Caco-2 (cell line): ENCODE measurements around the gene CLTB. TPM values are rescaled to one million over a fixed set of nuclear protein-coding genes. Genes with fewer than 3 reads are reported as not detected.

Source experiments
- BruUV-seq: library from RNA; stranded (reverse); fragments of 400-500 nt; replicated peaks from 2 replicates; lab custom pipeline; 2021; lab: Mats Ljungman, UMichigan
- CTCF ChIA-PET: fragments of 300-600 bp; sonication (Branson Sonifier 250); formaldehyde crosslinking; loops from one replicate; lab custom pipeline; 2022; ENCODE audit warnings: antibody characterized with exemption; lab: Charles Lee
- POLR2A ChIA-PET: fragments of 300-600 bp; sonication (Branson Sonifier 250); formaldehyde crosslinking; loops from one replicate; lab custom pipeline; 2022; ENCODE audit warnings: antibody characterized with exemption; lab: Charles Lee
- DNase-seq, 2 experiments: peaks; one replicate each; pipeline versions ENCODE4 v3.0.0 to v3.0.0-alpha.2; 2020 to 2022
- H3K27me3 ChIP-seq: replicated peaks from 2 replicates; pipeline ENCODE4 v1.6.0; 2011; ENCODE audit warnings: low read length; ENCODE audit not compliant: control insufficient read depth, insufficient read depth
- H3K36me3 ChIP-seq: 2 replicates; pipeline ENCODE4 v1.5.1; 2011; ENCODE audit warnings: low read length; ENCODE audit not compliant: control insufficient read depth, insufficient read depth
- H3K4me1 ChIP-seq: fragments of 250-450 bp; sonication (Bioruptor Pico); 2 replicates; pipeline ENCODE4 v1.5.1; 2020; ENCODE audit warnings: mild to moderate bottlenecking
- H3K4me3 ChIP-seq: 2 replicates; pipeline ENCODE4 v1.5.1; 2011; ENCODE audit warnings: low read depth, mild to moderate bottlenecking, control low read depth, low read length
- H3K9me3 ChIP-seq: fragments of 250-450 bp; sonication (Bioruptor Pico); 2 replicates; pipeline ENCODE4 v1.5.1; 2020; ENCODE audit warnings: mild to moderate bottlenecking, moderate library complexity
- H3K27ac Mint-ChIP-seq: one replicate; pipeline ENCODE4 v1.8.0; 2022; ENCODE audit warnings: mixed read lengths; ENCODE audit not compliant: unreplicated experiment
- H3K27me3 Mint-ChIP-seq: one replicate; pipeline ENCODE4 v1.8.0; 2022; ENCODE audit warnings: mixed read lengths; ENCODE audit not compliant: insufficient read depth, unreplicated experiment
- H3K36me3 Mint-ChIP-seq: one replicate; pipeline ENCODE4 v1.8.0; 2022; ENCODE audit warnings: mild to moderate bottlenecking, mixed read lengths; ENCODE audit not compliant: insufficient read depth, unreplicated experiment
- H3K4me1 Mint-ChIP-seq: one replicate; pipeline ENCODE4 v1.8.0; 2022; ENCODE audit warnings: low read depth, mixed read lengths; ENCODE audit not compliant: unreplicated experiment
- H3K4me3 Mint-ChIP-seq: one replicate; pipeline ENCODE4 v1.8.0; 2022; ENCODE audit warnings: mild to moderate bottlenecking, moderate library complexity, mixed read lengths; ENCODE audit not compliant: unreplicated experiment
- H3K9me3 Mint-ChIP-seq: one replicate; pipeline ENCODE4 v1.8.0; 2022; ENCODE audit warnings: mixed read lengths; ENCODE audit not compliant: unreplicated experiment
- intact Hi-C: fragments of 100-400 bp; cut with micrococcal nuclease; formaldehyde crosslinking; loops from one replicate; pipeline ENCODE4 v1.10.0; 2022; ENCODE audit not compliant: unreplicated experiment
- total RNA-seq: library from RNA; stranded (reverse); gene quantifications from 2 replicates; pipeline ENCODE4 v1.2.3, GENCODE V29; 2022
- TF ChIP-seq, protein P1 (sequence below), 2 experiments: fragments of 200-600 bp in 1 of 2; IDR thresholded peaks; 1 replicate in 1 of 2; 2 replicates in 1 of 2; pipeline versions ENCODE4 v1.5.1 to v1.8.0; 2011 to 2022; ENCODE audit warnings: antibody characterized with exemption in 1 of 2, control low read depth in 1 of 2, inconsistent platforms in 1 of 2, low read depth in 1 of 2, low read length in 1 of 2, mild to moderate bottlenecking in 1 of 2, moderate library complexity in 1 of 2; ENCODE audit not compliant: insufficient read depth in 1 of 2, severe bottlenecking in 1 of 2, unreplicated experiment in 1 of 2

CLTB gene
- total RNA-seq, 1 experiment from 2014 or later = 78.9 TPM

DNA sequence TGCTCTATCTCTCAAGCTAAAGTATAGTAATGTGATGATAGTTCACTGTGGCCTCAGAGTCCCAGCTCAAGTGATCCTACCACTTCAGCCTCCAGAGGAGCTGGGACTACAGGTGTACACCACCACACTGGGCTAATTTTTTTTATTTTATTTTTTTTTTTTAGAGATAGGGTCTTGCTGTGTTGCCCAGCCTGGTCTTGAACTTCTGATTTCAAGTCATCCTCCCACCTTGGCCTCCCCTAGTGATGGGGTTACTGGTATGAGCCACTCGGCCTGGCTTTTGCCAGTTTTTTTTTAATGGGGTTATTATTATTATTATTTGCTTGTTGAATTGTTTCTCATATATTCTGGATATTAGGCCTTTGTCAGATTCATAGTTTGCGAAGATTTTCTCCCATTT is 45.0 kb upstream of the CLTB start:
- Mint-ChIP-seq H3K4me1 (peaks cover 8% of the 10 kb centered on the region), H3K36me3 (peaks cover 48% of the 10 kb centered on the region), H3K9me3 (no peaks in the 10 kb centered on the region), H3K4me3 (no peak overlapping the region), H3K27ac (no peak overlapping the region), H3K27me3 (no peaks in the 10 kb centered on the region)
- H3K4me1 ChIP-seq = peaks cover 9% of the 10 kb centered on the region
- H3K27me3 ChIP-seq = no peaks in the 10 kb centered on the region
- no peaks in the 10 kb centered on the region for H3K9me3 ChIP-seq
- intact Hi-C loops = no loop called here
- H3K36me3 ChIP-seq = no peaks in the 10 kb centered on the region; the same call in 1 of the 2 replicates
- H3K4me3 ChIP-seq = no peak overlapping the region
- TF ChIP-seq, protein P1, sequence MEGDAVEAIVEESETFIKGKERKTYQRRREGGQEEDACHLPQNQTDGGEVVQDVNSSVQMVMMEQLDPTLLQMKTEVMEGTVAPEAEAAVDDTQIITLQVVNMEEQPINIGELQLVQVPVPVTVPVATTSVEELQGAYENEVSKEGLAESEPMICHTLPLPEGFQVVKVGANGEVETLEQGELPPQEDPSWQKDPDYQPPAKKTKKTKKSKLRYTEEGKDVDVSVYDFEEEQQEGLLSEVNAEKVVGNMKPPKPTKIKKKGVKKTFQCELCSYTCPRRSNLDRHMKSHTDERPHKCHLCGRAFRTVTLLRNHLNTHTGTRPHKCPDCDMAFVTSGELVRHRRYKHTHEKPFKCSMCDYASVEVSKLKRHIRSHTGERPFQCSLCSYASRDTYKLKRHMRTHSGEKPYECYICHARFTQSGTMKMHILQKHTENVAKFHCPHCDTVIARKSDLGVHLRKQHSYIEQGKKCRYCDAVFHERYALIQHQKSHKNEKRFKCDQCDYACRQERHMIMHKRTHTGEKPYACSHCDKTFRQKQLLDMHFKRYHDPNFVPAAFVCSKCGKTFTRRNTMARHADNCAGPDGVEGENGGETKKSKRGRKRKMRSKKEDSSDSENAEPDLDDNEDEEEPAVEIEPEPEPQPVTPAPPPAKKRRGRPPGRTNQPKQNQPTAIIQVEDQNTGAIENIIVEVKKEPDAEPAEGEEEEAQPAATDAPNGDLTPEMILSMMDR (IDR thresholded peaks at IDR 0.05; ENCODE audit: insufficient read depth in 1 of 2, low read depth in 1 of 2, low read length in 1 of 2, severe bottlenecking in 1 of 2, unreplicated experiment in 1 of 2) = no peak
- CTCF ChIA-PET = no interaction called here
- no peak for DNase-seq
- POLR2A ChIA-PET = interaction anchor here (0.6 kb wide), 2 partner anchors 131 to 311 kb away, joined by 3 to 6 read pairs; no protein-coding TSS in a partner anchor
- BruUV-seq = no TSS peak

DNA sequence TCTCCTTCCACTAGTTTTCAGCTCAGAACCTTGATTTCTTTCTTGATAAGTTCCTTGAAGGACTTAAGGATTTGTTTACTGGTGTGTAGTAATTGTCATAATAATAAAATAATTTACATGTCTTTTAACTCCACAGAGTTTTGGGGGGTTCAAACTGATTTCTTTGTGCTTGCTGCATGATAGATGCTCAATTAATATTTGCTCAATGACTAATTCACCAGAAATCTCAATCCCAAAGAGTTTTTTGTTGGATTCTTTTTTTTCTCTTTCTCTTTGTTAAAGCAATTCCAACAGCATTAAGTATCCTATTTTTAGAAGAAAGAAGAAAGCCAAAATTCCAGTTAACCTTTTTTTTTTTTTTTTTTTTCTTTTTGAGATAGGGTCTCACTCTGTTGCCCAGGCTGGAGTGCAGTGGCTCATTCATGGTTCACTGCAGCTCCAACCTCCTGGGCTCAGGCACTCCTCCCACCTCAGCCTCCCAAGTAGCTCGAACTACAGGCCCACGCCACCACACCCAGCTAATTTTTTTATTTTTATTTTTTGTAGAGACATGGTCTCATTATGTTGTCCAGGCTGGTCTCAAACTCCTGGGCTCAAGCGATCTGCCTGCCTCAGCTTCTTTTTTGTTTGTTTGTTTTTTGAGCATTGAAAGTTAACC is 42.7 kb upstream of the CLTB start:
- H3K9me3 Mint-ChIP-seq = no peaks in the 10 kb centered on the region

DNA sequence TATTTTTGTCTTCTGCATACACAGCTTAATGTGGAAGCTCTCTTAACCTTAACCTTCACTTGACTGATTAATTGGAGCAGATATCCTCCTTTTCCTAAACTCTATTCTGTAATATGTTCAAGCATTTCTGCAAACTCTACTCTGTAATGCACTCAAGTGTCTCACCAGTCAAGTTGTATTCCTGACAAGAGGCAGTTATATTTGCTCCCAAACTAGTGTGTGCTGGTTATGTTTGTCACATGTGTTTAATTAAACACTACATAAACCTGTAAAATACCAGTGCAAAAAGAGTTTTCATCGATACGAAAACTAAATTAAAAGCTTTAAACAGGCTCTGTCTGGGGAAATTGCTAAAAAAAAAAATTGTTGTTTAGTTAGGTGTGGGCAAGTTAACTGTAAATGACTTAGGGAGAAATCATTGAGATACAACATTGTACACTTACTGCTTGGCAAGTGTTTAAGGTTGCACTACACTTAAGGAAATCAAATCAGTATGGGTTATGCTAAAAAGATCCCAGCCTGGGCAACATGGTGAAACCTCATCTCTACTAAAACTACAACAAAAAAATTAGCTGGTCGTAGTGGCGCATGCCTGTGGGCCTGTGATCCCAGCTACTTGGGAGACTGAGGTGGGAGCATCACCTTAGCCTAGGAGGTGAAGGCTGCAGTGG is 38.5 kb upstream of the CLTB start:
- H3K4me1 ChIP-seq = peaks cover 6% of the 10 kb centered on the region; the same call in 1 of the 2 replicates
- H3K9me3 ChIP-seq = no peaks in the 10 kb centered on the region
- no peaks in the 10 kb centered on the region for H3K27me3 ChIP-seq
- BruUV-seq = no TSS peak
- no peak overlapping the region for H3K4me3 Mint-ChIP-seq
- intact Hi-C loops = no loop called here
- peaks cover 7% of the 10 kb centered on the region for H3K4me1 Mint-ChIP-seq
- POLR2A ChIA-PET = no interaction called here
- H3K27ac Mint-ChIP-seq = no peak overlapping the region
- TF ChIP-seq, protein P1 (IDR thresholded peaks at IDR 0.05; ENCODE audit: insufficient read depth in 1 of 2, low read depth in 1 of 2, low read length in 1 of 2, severe bottlenecking in 1 of 2, unreplicated experiment in 1 of 2) = no peak
- H3K27me3 Mint-ChIP-seq = no peaks in the 10 kb centered on the region
- H3K36me3 Mint-ChIP-seq = peaks cover 50% of the 10 kb centered on the region
- H3K4me3 ChIP-seq = no peak overlapping the region
- DNase-seq = no peak
- CTCF ChIA-PET = no interaction called here
- H3K9me3 Mint-ChIP-seq = no peaks in the 10 kb centered on the region
- no peaks in the 10 kb centered on the region; the same call in none of the 2 replicates for H3K36me3 ChIP-seq

More for the DNA sequence above, 42.7 kb upstream of the CLTB start:
- intact Hi-C loops = no loop called here
- no peaks in the 10 kb centered on the region for H3K4me1 Mint-ChIP-seq
- no peak overlapping the region for H3K4me3 Mint-ChIP-seq
- ChIA-PET CTCF (interaction anchor here (0.6 kb wide), 1 partner anchor 12 kb away, joined by 4 read pairs; no protein-coding TSS in a partner anchor), POLR2A (no interaction called here)
- Histone ChIP-seq H3K9me3 (no peaks in the 10 kb centered on the region), H3K36me3 (no peaks in the 10 kb centered on the region; the same call in none of the 2 replicates), H3K4me1 (no peaks in the 10 kb centered on the region), H3K27me3 (no peaks in the 10 kb centered on the region), H3K4me3 (no peak overlapping the region)
- H3K27ac Mint-ChIP-seq = no peak overlapping the region
- no TSS peak for BruUV-seq
- no peaks in the 10 kb centered on the region for H3K27me3 Mint-ChIP-seq
- TF ChIP-seq, protein P1 (IDR thresholded peaks at IDR 0.05; ENCODE audit: insufficient read depth in 1 of 2, low read depth in 1 of 2, low read length in 1 of 2, severe bottlenecking in 1 of 2, unreplicated experiment in 1 of 2) = no peak
- no peak for DNase-seq
- peaks cover 41% of the 10 kb centered on the region for H3K36me3 Mint-ChIP-seq
